ENCODE results near the gene BICC1.

BICC1 gene

GRCh38 chr10:58796242-58796641, 283.6 kb downstream of the BICC1 start:
- TF ChIP-seq CTCF (conservative IDR thresholded peaks at IDR 0.05) (no peak), ZFX (IDR thresholded peaks at IDR 0.05) (no peak)
- H3K27ac ChIP-seq = no peak overlapping the region

- TF ChIP-seq ZFX (IDR thresholded peaks at IDR 0.05) (no peak), CTCF (conservative IDR thresholded peaks at IDR 0.05) (no peak)
- H3K27ac ChIP-seq = no peak overlapping the region
Measured at GRCh38 chr10:58796824-58797223, 284.2 kb downstream of the BICC1 start.

GRCh38 chr10:58797356-58797755, 284.7 kb downstream of the BICC1 start:
- TF ChIP-seq ZFX (IDR thresholded peaks at IDR 0.05) = no peak
- TF ChIP-seq CTCF (conservative IDR thresholded peaks at IDR 0.05) = no peak
- H3K27ac ChIP-seq = no peak overlapping the region

GRCh38 chr10:58802047-58802446, 289.4 kb downstream of the BICC1 start:
- no peak overlapping the region for H3K27ac ChIP-seq
- TF ChIP-seq CTCF (conservative IDR thresholded peaks at IDR 0.05) (no peak), ZFX (IDR thresholded peaks at IDR 0.05) (no peak)

GRCh38 chr10:58806323-58806722, 293.7 kb downstream of the BICC1 start:
- no peak overlapping the region for H3K27ac ChIP-seq
- TF ChIP-seq CTCF (conservative IDR thresholded peaks at IDR 0.05) = no peak

- H3K27ac ChIP-seq = no peak overlapping the region
Measured at GRCh38 chr10:58806970-58807628, 294.4 kb downstream of the BICC1 start.

GRCh38 chr10:58807629-58808022, 295.0 kb downstream of the BICC1 start:
- no peak overlapping the region for H3K27ac ChIP-seq
- no peak for TF ChIP-seq ZFX (IDR thresholded peaks at IDR 0.05)
- TF ChIP-seq CTCF (conservative IDR thresholded peaks at IDR 0.05) = no peak

More at GRCh38 chr10:58806970-58807628, 294.4 kb downstream of the BICC1 start:
- TF ChIP-seq CTCF (conservative IDR thresholded peaks at IDR 0.05) (no peak), ZFX (IDR thresholded peaks at IDR 0.05) (no peak)
